IMR-90 (cell line): ENCODE data around the gene SH3BGRL3. TPM values are rescaled to one million over a fixed set of nuclear protein-coding genes. Genes with fewer than 3 reads are reported as not detected.
"Not testable (repeated sequence)": the region's sequence is repeated elsewhere in the genome, so short reads cannot be mapped to it uniquely, and the experiment has no call there.

ENCODE experiments used
- ATAC-seq: fragments of 200-7000 bp; cut with Tn5 transposase; 2 replicates; pipeline ENCODE4 v1.9.1; 2020; ENCODE audit warnings: low read depth, mild to moderate bottlenecking, moderate library complexity
- BruUV-seq: library from RNA; stranded (reverse); fragments of 400-500 nt; replicated peaks from 2 replicates; lab custom pipeline; 2021; lab: Mats Ljungman, UMichigan
- CTCF ChIA-PET: fragments of 300-600 bp; formaldehyde crosslinking; extraction: SDS; loops from one replicate; lab custom pipeline; 2021; ENCODE audit warnings: antibody characterized with exemption; lab: Yijun Ruan, JAX
- POLR2A ChIA-PET: fragments of 300-600 bp; sonication (Branson Sonifier 250); formaldehyde crosslinking; loops from one replicate; lab custom pipeline; 2022; ENCODE audit warnings: antibody characterized with exemption; ENCODE audit not compliant: unreplicated experiment; lab: Charles Lee
- DNase-seq: peaks from one replicate; pipeline ENCODE4 v3.0.0; 2013
- H2AFZ ChIP-seq: replicated peaks from 2 replicates; pipeline ENCODE3; 2013; ENCODE audit warnings: low read length, mild to moderate bottlenecking; ENCODE audit not compliant: poor library complexity
- H2AK5ac ChIP-seq: 2 replicates; pipeline ENCODE4 v1.6.1; 2013; ENCODE audit warnings: low read depth, low read length, inconsistent platforms
- H2AK9ac ChIP-seq: replicated peaks from 2 replicates; pipeline ENCODE3; 2013; ENCODE audit warnings: mild to moderate bottlenecking, low read depth, low read length, moderate library complexity; ENCODE audit not compliant: poor library complexity
- H2BK120ac ChIP-seq: 2 replicates; pipeline ENCODE4 v1.6.1; 2013; ENCODE audit warnings: low read depth, low read length, inconsistent platforms
- H2BK15ac ChIP-seq: 3 replicates; pipeline ENCODE4 v1.6.1; 2013; ENCODE audit warnings: low read depth, low read length, inconsistent platforms
- H2BK20ac ChIP-seq: 2 replicates; pipeline ENCODE4 v1.6.1; 2013; ENCODE audit warnings: low read depth, mild to moderate bottlenecking, inconsistent platforms, low read length, moderate library complexity
- H2BK5ac ChIP-seq: 2 replicates; pipeline ENCODE4 v1.6.1; 2013; ENCODE audit warnings: mild to moderate bottlenecking, low read depth, low read length, inconsistent platforms; ENCODE audit not compliant: poor library complexity, severe bottlenecking
- H3K14ac ChIP-seq: replicated peaks from 2 replicates; pipeline ENCODE4 v1.6.1; 2013; ENCODE audit warnings: low read depth, low read length, inconsistent platforms
- H3K18ac ChIP-seq: 2 replicates; pipeline ENCODE4 v1.6.1; 2013; ENCODE audit warnings: low read depth, low read length, control low read depth
- H3K23ac ChIP-seq: 2 replicates; pipeline ENCODE4 v1.6.1; 2013; ENCODE audit warnings: low read depth, low read length, inconsistent platforms
- H3K27ac ChIP-seq: 2 replicates; pipeline ENCODE4 v1.5.1; 2013; ENCODE audit warnings: mild to moderate bottlenecking, control low read depth, low read length; ENCODE audit not compliant: insufficient read depth
- H3K27me3 ChIP-seq: 2 replicates; pipeline ENCODE4 v1.6.1; 2013; ENCODE audit warnings: low read length; ENCODE audit not compliant: control insufficient read depth, insufficient read depth
- H3K36me3 ChIP-seq: 2 replicates; pipeline ENCODE4 v1.6.1; 2013; ENCODE audit warnings: low read length, mixed read lengths; ENCODE audit not compliant: control insufficient read depth, insufficient read depth
- H3K4ac ChIP-seq: 2 replicates; pipeline ENCODE4 v1.6.1; 2013; ENCODE audit warnings: low read depth, low read length, inconsistent platforms
- H3K4me1 ChIP-seq: 2 replicates; pipeline ENCODE4 v1.6.1; 2013; ENCODE audit warnings: low read length, mixed read lengths; ENCODE audit not compliant: control insufficient read depth, insufficient read depth
- H3K4me2 ChIP-seq: 2 replicates; pipeline ENCODE4 v1.6.1; 2013; ENCODE audit warnings: low read depth, mild to moderate bottlenecking, control low read depth, low read length, moderate library complexity
- H3K4me3 ChIP-seq: 2 replicates; pipeline ENCODE4 v1.5.1; 2013; ENCODE audit warnings: low read depth, mild to moderate bottlenecking, control low read depth, low read length, moderate library complexity; ENCODE audit not compliant: insufficient read depth
- H3K56ac ChIP-seq: 2 replicates; pipeline ENCODE4 v1.6.1; 2013; ENCODE audit warnings: low read length, inconsistent platforms; ENCODE audit not compliant: insufficient read depth; ENCODE audit errors: extremely low read depth
- H3K79me1 ChIP-seq, 2 experiments: 2 replicates each; pipeline ENCODE4 v1.6.1; 2013; ENCODE audit warnings: low read length in 2 of 2, inconsistent platforms in 1 of 2, low read depth in 1 of 2
- H3K9ac ChIP-seq: 2 replicates; pipeline ENCODE4 v1.6.1; 2013; ENCODE audit warnings: low read depth, low read length, control low read depth
- H3K9me1 ChIP-seq: 2 replicates; pipeline ENCODE4 v1.6.1; 2013; ENCODE audit warnings: low read length, inconsistent platforms; ENCODE audit not compliant: insufficient read depth
- H3K9me3 ChIP-seq: 2 replicates; pipeline ENCODE4 v1.6.1; 2013; ENCODE audit warnings: low read length; ENCODE audit not compliant: control insufficient read depth, insufficient read depth
- H4K20me1 ChIP-seq: 2 replicates; pipeline ENCODE4 v1.6.1; 2013; ENCODE audit warnings: low read length, inconsistent platforms; ENCODE audit not compliant: insufficient read depth
- H4K5ac ChIP-seq: 2 replicates; pipeline ENCODE4 v1.6.1; 2013; ENCODE audit warnings: mild to moderate bottlenecking, low read depth, low read length, control low read depth
- H4K8ac ChIP-seq, 2 experiments: 2 replicates each; pipeline ENCODE4 v1.6.1; 2013; ENCODE audit warnings: low read depth in 2 of 2, low read length in 2 of 2, control low read depth in 1 of 2, inconsistent platforms in 1 of 2
- H4K91ac ChIP-seq: 2 replicates; pipeline ENCODE4 v1.6.1; 2013; ENCODE audit warnings: low read depth, low read length, inconsistent platforms; ENCODE audit not compliant: insufficient read depth
- WGBS, 2 experiments: methylation state at CpG; one replicate each; pipeline versions ENCODE4 v1.1.5 to v1.1.7; 2013; ENCODE audit warnings: missing lambda C conversion rate in 2 of 2; ENCODE audit not compliant: insufficient read length in 1 of 2; ENCODE audit errors: extremely low coverage in 2 of 2; 5-methylcytosine and 5-hydroxymethylcytosine counted together
- dilution Hi-C: fragments of 300-500 bp; cut with HindIII; formaldehyde crosslinking; loops from one replicate; pipeline ENCODE4 v1.14.3; 2018; ENCODE audit warnings: low sequenced_read_pairs; ENCODE audit not compliant: unreplicated experiment
- in situ Hi-C: fragments of 300-500 bp; cut with MboI; formaldehyde crosslinking; loops from 3 replicates; pipeline ENCODE4 v1.14.3; 2019; ENCODE audit warnings: low sequenced_read_pairs, inconsistent platforms, mixed read lengths
- intact Hi-C: fragments of 100-400 bp; cut with micrococcal nuclease; formaldehyde crosslinking; loops from 2 replicates; pipeline ENCODE4 v1.10.0; 2022
- polyA plus RNA-seq, 3 experiments: library from polyadenylated mRNA; depleted of rRNA; stranded (reverse); fragments of >200 nt; gene quantifications; 2 replicates each; pipeline ENCODE4 v1.2.3, GENCODE V29; 2012; ENCODE audit warnings: low replicate concordance in 1 of 3
- total RNA-seq: library from RNA; depleted of rRNA; stranded (reverse); fragments of >200 nt; gene quantifications from 2 replicates; pipeline ENCODE4 v1.2.3, GENCODE V29; 2012

Gene SH3BGRL3
- total and polyA plus RNA-seq, 2 of the 4 experiments (the other 2 are of a cell fraction) = 35.0 to 483 TPM

- 100% methylated on average over 4 of the region's 21 CpGs; no CpG with 5 or more reads in 1 of the 2 experiments for WGBS, 2 experiments
- in situ Hi-C loops, H3K56ac ChIP-seq, H2AK5ac ChIP-seq, H3K27ac ChIP-seq, H3K9me1 ChIP-seq, H3K4ac ChIP-seq, H3K4me1 ChIP-seq, H4K91ac ChIP-seq, H2BK20ac ChIP-seq, H4K20me1 ChIP-seq, H2BK15ac ChIP-seq, BruUV-seq, dilution Hi-C loops, H3K14ac ChIP-seq, intact Hi-C loops, H2BK5ac ChIP-seq, H3K27me3 ChIP-seq, H3K23ac ChIP-seq, DNase-seq, H3K18ac ChIP-seq, H4K5ac ChIP-seq, H3K9me3 ChIP-seq, H3K9ac ChIP-seq, ATAC-seq, H3K4me3 ChIP-seq, H2BK120ac ChIP-seq, H3K36me3 ChIP-seq, H4K8ac ChIP-seq, H3K4me2 ChIP-seq: not testable (repeated sequence)
- Histone ChIP-seq H2AK9ac (peak overlapping the region; percentile 61), H2AFZ (peak overlapping the region; percentile 65), H3K79me1 (peaks cover 9 to 20% of the 10 kb centered on the region in 2 experiments; a peak in 3 of 4 replicates)
- ChIA-PET CTCF (interaction anchor here (1.9 kb wide), 1 partner anchor 33 kb away, joined by 4 read pairs; no protein-coding TSS in a partner anchor), POLR2A (interaction anchor here (1.0 kb wide), 1 partner anchor 14 kb away, joined by 14 read pairs; no protein-coding TSS in a partner anchor)
These were observed 28.3 kb downstream of the SH3BGRL3 start for GRCh38 chr1:26307966-26308899.
